Caco-2 (cell line): Measurements from ENCODE around the gene SIRPA. TPM values are rescaled to one million over a fixed set of nuclear protein-coding genes. Genes with fewer than 3 reads are reported as not detected.

Experiments
- BruUV-seq: library from RNA; stranded (reverse); fragments of 400-500 nt; replicated peaks from 2 replicates; lab custom pipeline; 2021; lab: Mats Ljungman, UMichigan
- CTCF ChIA-PET: fragments of 300-600 bp; sonication (Branson Sonifier 250); formaldehyde crosslinking; loops from one replicate; lab custom pipeline; 2022; ENCODE audit warnings: antibody characterized with exemption; lab: Charles Lee
- POLR2A ChIA-PET: fragments of 300-600 bp; sonication (Branson Sonifier 250); formaldehyde crosslinking; loops from one replicate; lab custom pipeline; 2022; ENCODE audit warnings: antibody characterized with exemption; lab: Charles Lee
- DNase-seq, 2 experiments: peaks; one replicate each; pipeline versions ENCODE4 v3.0.0 to v3.0.0-alpha.2; 2020 to 2022
- H3K27me3 ChIP-seq: replicated peaks from 2 replicates; pipeline ENCODE4 v1.6.0; 2011; ENCODE audit warnings: low read length; ENCODE audit not compliant: control insufficient read depth, insufficient read depth
- H3K36me3 ChIP-seq: 2 replicates; pipeline ENCODE4 v1.5.1; 2011; ENCODE audit warnings: low read length; ENCODE audit not compliant: control insufficient read depth, insufficient read depth
- H3K4me1 ChIP-seq: fragments of 250-450 bp; sonication (Bioruptor Pico); 2 replicates; pipeline ENCODE4 v1.5.1; 2020; ENCODE audit warnings: mild to moderate bottlenecking
- H3K4me3 ChIP-seq: 2 replicates; pipeline ENCODE4 v1.5.1; 2011; ENCODE audit warnings: low read depth, mild to moderate bottlenecking, control low read depth, low read length
- H3K9me3 ChIP-seq: fragments of 250-450 bp; sonication (Bioruptor Pico); 2 replicates; pipeline ENCODE4 v1.5.1; 2020; ENCODE audit warnings: mild to moderate bottlenecking, moderate library complexity
- H3K27ac Mint-ChIP-seq: one replicate; pipeline ENCODE4 v1.8.0; 2022; ENCODE audit warnings: mixed read lengths; ENCODE audit not compliant: unreplicated experiment
- H3K27me3 Mint-ChIP-seq: one replicate; pipeline ENCODE4 v1.8.0; 2022; ENCODE audit warnings: mixed read lengths; ENCODE audit not compliant: insufficient read depth, unreplicated experiment
- H3K36me3 Mint-ChIP-seq: one replicate; pipeline ENCODE4 v1.8.0; 2022; ENCODE audit warnings: mild to moderate bottlenecking, mixed read lengths; ENCODE audit not compliant: insufficient read depth, unreplicated experiment
- H3K4me1 Mint-ChIP-seq: one replicate; pipeline ENCODE4 v1.8.0; 2022; ENCODE audit warnings: low read depth, mixed read lengths; ENCODE audit not compliant: unreplicated experiment
- H3K4me3 Mint-ChIP-seq: one replicate; pipeline ENCODE4 v1.8.0; 2022; ENCODE audit warnings: mild to moderate bottlenecking, moderate library complexity, mixed read lengths; ENCODE audit not compliant: unreplicated experiment
- H3K9me3 Mint-ChIP-seq: one replicate; pipeline ENCODE4 v1.8.0; 2022; ENCODE audit warnings: mixed read lengths; ENCODE audit not compliant: unreplicated experiment
- CTCF ChIP-seq, 2 experiments: fragments of 200-600 bp in 1 of 2; IDR thresholded peaks; 1 replicate in 1 of 2; 2 replicates in 1 of 2; pipeline versions ENCODE4 v1.5.1 to v1.8.0; 2011 to 2022; ENCODE audit warnings: antibody characterized with exemption in 1 of 2, control low read depth in 1 of 2, inconsistent platforms in 1 of 2, low read depth in 1 of 2, low read length in 1 of 2, mild to moderate bottlenecking in 1 of 2, moderate library complexity in 1 of 2; ENCODE audit not compliant: insufficient read depth in 1 of 2, severe bottlenecking in 1 of 2, unreplicated experiment in 1 of 2
- intact Hi-C: fragments of 100-400 bp; cut with micrococcal nuclease; formaldehyde crosslinking; loops from one replicate; pipeline ENCODE4 v1.10.0; 2022; ENCODE audit not compliant: unreplicated experiment
- total RNA-seq: library from RNA; stranded (reverse); gene quantifications from 2 replicates; pipeline ENCODE4 v1.2.3, GENCODE V29; 2022

SIRPA gene
- total RNA-seq, 1 experiment from 2014 or later = 33.3 TPM

GRCh38 chr20:1904135-1904534, 8.9 kb downstream of the SIRPA start:
- no peaks in the 10 kb centered on the region for H3K27me3 ChIP-seq
- Mint-ChIP-seq H3K36me3 (peaks cover 14% of the 10 kb centered on the region), H3K4me3 (no peak overlapping the region), H3K27me3 (no peaks in the 10 kb centered on the region), H3K4me1 (no peaks in the 10 kb centered on the region), H3K9me3 (no peaks in the 10 kb centered on the region), H3K27ac (no peak overlapping the region)
- intact Hi-C loops = no loop called here
- no TSS peak for BruUV-seq
- no peak for TF ChIP-seq CTCF (IDR thresholded peaks at IDR 0.05; ENCODE audit: insufficient read depth in 1 of 2, low read depth in 1 of 2, low read length in 1 of 2, severe bottlenecking in 1 of 2, unreplicated experiment in 1 of 2)
- no peak for DNase-seq
- CTCF ChIA-PET = no interaction called here
- peaks cover 6% of the 10 kb centered on the region; the same call in 1 of the 2 replicates for H3K4me1 ChIP-seq
- H3K9me3 ChIP-seq = no peaks in the 10 kb centered on the region
- POLR2A ChIA-PET = no interaction called here
- H3K4me3 ChIP-seq = no peak overlapping the region
- no peaks in the 10 kb centered on the region for H3K36me3 ChIP-seq

GRCh38 chr20:1905009-1905408, 9.8 kb downstream of the SIRPA start:
- H3K36me3 ChIP-seq = no peaks in the 10 kb centered on the region
- peaks cover 14% of the 10 kb centered on the region for H3K36me3 Mint-ChIP-seq
- H3K4me1 Mint-ChIP-seq = no peaks in the 10 kb centered on the region
- CTCF ChIA-PET = no interaction called here
- BruUV-seq = no TSS peak
- H3K4me1 ChIP-seq = peaks cover 6% of the 10 kb centered on the region; the same call in 1 of the 2 replicates
- POLR2A ChIA-PET = no interaction called here
- H3K27me3 ChIP-seq = no peaks in the 10 kb centered on the region
- no peaks in the 10 kb centered on the region for H3K9me3 Mint-ChIP-seq
- intact Hi-C loops = no loop called here
- no peak overlapping the region for H3K4me3 Mint-ChIP-seq
- no peak for TF ChIP-seq CTCF (IDR thresholded peaks at IDR 0.05; ENCODE audit: insufficient read depth in 1 of 2, low read depth in 1 of 2, low read length in 1 of 2, severe bottlenecking in 1 of 2, unreplicated experiment in 1 of 2)
- no peaks in the 10 kb centered on the region for H3K9me3 ChIP-seq
- no peak overlapping the region for H3K27ac Mint-ChIP-seq
- no peak overlapping the region for H3K4me3 ChIP-seq
- no peaks in the 10 kb centered on the region for H3K27me3 Mint-ChIP-seq
- no peak for DNase-seq

GRCh38 chr20:1905693-1906092, 10.5 kb downstream of the SIRPA start:
- DNase-seq = no peak
- Histone ChIP-seq H3K27me3 (no peaks in the 10 kb centered on the region), H3K9me3 (no peaks in the 10 kb centered on the region), H3K36me3 (no peaks in the 10 kb centered on the region), H3K4me3 (no peak overlapping the region), H3K4me1 (0 out of 2 replicates have a peak, but pooled peaks cover under 1% of the 10 kb centered on the region)
- Mint-ChIP-seq H3K36me3 (peaks cover 14% of the 10 kb centered on the region), H3K9me3 (no peaks in the 10 kb centered on the region), H3K4me3 (no peak overlapping the region), H3K27ac (peak overlapping the region; percentile 55), H3K4me1 (no peaks in the 10 kb centered on the region), H3K27me3 (no peaks in the 10 kb centered on the region)
- POLR2A ChIA-PET = no interaction called here
- no peak for TF ChIP-seq CTCF (IDR thresholded peaks at IDR 0.05; ENCODE audit: insufficient read depth in 1 of 2, low read depth in 1 of 2, low read length in 1 of 2, severe bottlenecking in 1 of 2, unreplicated experiment in 1 of 2)
- intact Hi-C loops = no loop called here
- CTCF ChIA-PET = no interaction called here
- BruUV-seq = no TSS peak
